Neural progenitor cell (in vitro differentiated cells): ENCODE measurements around the gene ALDH8A1.

Source experiments
- EZH2phosphoT487 ChIP-seq: fragments of 200-600 bp; sonication (generic); IDR thresholded peaks from 2 replicates; pipeline ENCODE4 v1.6.1; 2017; ENCODE audit warnings: antibody characterized with exemption
- TF ChIP-seq, protein P1 (sequence below): fragments of 200-600 bp; sonication (generic); IDR thresholded peaks from 2 replicates; pipeline ENCODE4 v1.5.1; 2017; ENCODE audit warnings: antibody characterized with exemption, mild to moderate bottlenecking

DNA sequence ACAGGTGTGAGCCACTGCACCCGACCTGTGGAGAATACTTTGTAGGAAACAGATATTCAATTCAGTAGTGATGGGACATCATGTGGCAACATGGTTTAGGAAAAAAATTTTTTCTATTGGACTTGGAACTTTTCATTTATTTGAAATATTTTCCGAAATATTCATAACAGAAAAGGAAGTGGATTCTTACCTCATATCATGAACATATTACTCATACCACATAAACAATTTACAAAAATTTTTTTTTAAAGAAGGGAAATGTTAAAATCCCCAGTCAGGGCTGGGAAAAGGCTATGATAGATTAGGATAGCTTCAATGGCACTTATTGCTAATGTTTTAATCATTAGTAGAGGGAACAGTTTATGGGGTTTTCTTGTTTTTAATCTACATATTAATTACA lies 6.8 kb upstream of the ALDH8A1 start:
- TF ChIP-seq, protein P1, sequence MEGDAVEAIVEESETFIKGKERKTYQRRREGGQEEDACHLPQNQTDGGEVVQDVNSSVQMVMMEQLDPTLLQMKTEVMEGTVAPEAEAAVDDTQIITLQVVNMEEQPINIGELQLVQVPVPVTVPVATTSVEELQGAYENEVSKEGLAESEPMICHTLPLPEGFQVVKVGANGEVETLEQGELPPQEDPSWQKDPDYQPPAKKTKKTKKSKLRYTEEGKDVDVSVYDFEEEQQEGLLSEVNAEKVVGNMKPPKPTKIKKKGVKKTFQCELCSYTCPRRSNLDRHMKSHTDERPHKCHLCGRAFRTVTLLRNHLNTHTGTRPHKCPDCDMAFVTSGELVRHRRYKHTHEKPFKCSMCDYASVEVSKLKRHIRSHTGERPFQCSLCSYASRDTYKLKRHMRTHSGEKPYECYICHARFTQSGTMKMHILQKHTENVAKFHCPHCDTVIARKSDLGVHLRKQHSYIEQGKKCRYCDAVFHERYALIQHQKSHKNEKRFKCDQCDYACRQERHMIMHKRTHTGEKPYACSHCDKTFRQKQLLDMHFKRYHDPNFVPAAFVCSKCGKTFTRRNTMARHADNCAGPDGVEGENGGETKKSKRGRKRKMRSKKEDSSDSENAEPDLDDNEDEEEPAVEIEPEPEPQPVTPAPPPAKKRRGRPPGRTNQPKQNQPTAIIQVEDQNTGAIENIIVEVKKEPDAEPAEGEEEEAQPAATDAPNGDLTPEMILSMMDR = no peak
- no peak for TF ChIP-seq EZH2phosphoT487
